Mammary epithelial cell (primary cell): ENCODE data around the gene PPP1R16B.

Experiments
- CTCF ChIP-seq, 2 donors: IDR thresholded peaks in 1 of 2; conservative IDR thresholded peaks in 1 of 2; 2 replicates each; pipeline ENCODE4 v1.5.1; 2011 to 2012; ENCODE audit warnings: inconsistent platforms in 2 of 2, low read length in 2 of 2, mild to moderate bottlenecking in 2 of 2, control low read depth in 1 of 2, low read depth in 1 of 2; ENCODE audit not compliant: insufficient read depth in 1 of 2; ENCODE audit errors: extremely low read depth in 1 of 2
- EZH2 ChIP-seq: IDR thresholded peaks from 2 replicates; pipeline ENCODE4 v1.6.1; 2012; ENCODE audit warnings: low read length, inconsistent platforms, borderline replicate concordance

GRCh38 chr20:38907918-38908677, 102.6 kb downstream of the PPP1R16B start:
- TF ChIP-seq CTCF (conservative IDR thresholded peaks at IDR 0.05 in 1 of 2, IDR thresholded peaks at IDR 0.05 in 1 of 2; ENCODE audit: extremely low read depth in 1 of 2, insufficient read depth in 1 of 2, low read depth in 1 of 2, low read length in 2 of 2) (no peak), EZH2 (no peak)
